H9 (cell line): ENCODE results near the gene TRIM67. TPM values are rescaled to one million over a fixed set of nuclear protein-coding genes. Genes with fewer than 3 reads are reported as not detected.

Experiments used
- DNase-seq: peaks from one replicate; pipeline ENCODE4 v3.0.0-alpha.2; 2017
- H2AFZ ChIP-seq: one replicate; pipeline ENCODE4 v1.6.1; 2013; ENCODE audit warnings: mild to moderate bottlenecking, low read length, control low read depth, moderate library complexity
- H2AK5ac ChIP-seq: 2 replicates; pipeline ENCODE4 v1.6.1; 2013; ENCODE audit warnings: low read length, control low read depth, mixed read lengths; ENCODE audit not compliant: insufficient read length
- H2BK120ac ChIP-seq: one replicate; pipeline ENCODE4 v1.6.1; 2013; ENCODE audit warnings: low read depth, mild to moderate bottlenecking, low read length, control low read depth, inconsistent platforms; ENCODE audit not compliant: poor library complexity, severe bottlenecking
- H2BK12ac ChIP-seq: 2 replicates; pipeline ENCODE4 v1.6.1; 2013; ENCODE audit warnings: low read length, control low read depth, mixed read lengths, low read depth; ENCODE audit not compliant: insufficient read length
- H2BK15ac ChIP-seq: 2 replicates; pipeline ENCODE4 v1.6.1; 2013; ENCODE audit warnings: low read depth, low read length, control low read depth
- H2BK20ac ChIP-seq: one replicate; pipeline ENCODE4 v1.6.1; 2013; ENCODE audit warnings: low read depth, mild to moderate bottlenecking, low read length, control low read depth, inconsistent platforms; ENCODE audit not compliant: poor library complexity, severe bottlenecking
- H2BK5ac ChIP-seq: 2 replicates; pipeline ENCODE4 v1.6.1; 2013; ENCODE audit warnings: low read length, control low read depth, mixed read lengths; ENCODE audit not compliant: insufficient read length
- H3K14ac ChIP-seq: 2 replicates; pipeline ENCODE4 v1.6.1; 2013; ENCODE audit warnings: low read length, control low read depth; ENCODE audit not compliant: insufficient read depth
- H3K18ac ChIP-seq: 2 replicates; pipeline ENCODE4 v1.6.1; 2013; ENCODE audit warnings: low read depth, mild to moderate bottlenecking, mixed read lengths, low read length, control low read depth; ENCODE audit not compliant: insufficient read length
- H3K23ac ChIP-seq: 2 replicates; pipeline ENCODE4 v1.6.1; 2013; ENCODE audit warnings: low read length, control low read depth, mixed read lengths, low read depth; ENCODE audit not compliant: insufficient read length
- H3K23me2 ChIP-seq: 2 replicates; pipeline ENCODE4 v1.6.1; 2013; ENCODE audit warnings: low read depth, mild to moderate bottlenecking, mixed read lengths, low read length, control low read depth; ENCODE audit not compliant: insufficient read length, poor library complexity, severe bottlenecking
- H3K27ac ChIP-seq: 2 replicates; pipeline ENCODE4 v1.5.1; 2013; ENCODE audit warnings: low read length, control low read depth, mixed read lengths, low read depth; ENCODE audit not compliant: insufficient read length
- H3K27me3 ChIP-seq: 2 replicates; pipeline ENCODE4 v1.6.1; 2013; ENCODE audit warnings: low read length, control low read depth, inconsistent platforms; ENCODE audit not compliant: insufficient read depth
- H3K4ac ChIP-seq: 2 replicates; pipeline ENCODE4 v1.6.1; 2013; ENCODE audit warnings: low read depth, mild to moderate bottlenecking, control low read depth, inconsistent platforms, low read length, moderate library complexity
- H3K4me1 ChIP-seq: 2 replicates; pipeline ENCODE4 v1.6.1; 2013; ENCODE audit warnings: low read length, control low read depth, inconsistent platforms; ENCODE audit not compliant: insufficient read depth
- H3K4me2 ChIP-seq: 2 replicates; pipeline ENCODE4 v1.6.1; 2013; ENCODE audit warnings: low read length, control low read depth, mixed read lengths; ENCODE audit not compliant: insufficient read length, insufficient read depth
- H3K56ac ChIP-seq: 2 replicates; pipeline ENCODE4 v1.6.1; 2013; ENCODE audit warnings: low read depth, mild to moderate bottlenecking, mixed read lengths, low read length, control low read depth; ENCODE audit not compliant: insufficient read length
- H3K79me1 ChIP-seq: 2 replicates; pipeline ENCODE4 v1.6.1; 2013; ENCODE audit warnings: low read depth, mild to moderate bottlenecking, moderate library complexity, low read length, control low read depth, inconsistent platforms; ENCODE audit not compliant: insufficient read depth, poor library complexity, severe bottlenecking
- H3K79me2 ChIP-seq: 2 replicates; pipeline ENCODE4 v1.6.1; 2013; ENCODE audit warnings: low read length, control low read depth, inconsistent platforms; ENCODE audit not compliant: insufficient read depth
- H3K9ac ChIP-seq: 2 replicates; pipeline ENCODE4 v1.6.1; 2013; ENCODE audit warnings: low read length, control low read depth, mixed read lengths; ENCODE audit not compliant: insufficient read length; ENCODE audit errors: extremely low read depth
- H3K9me3 ChIP-seq: one replicate; pipeline ENCODE4 v1.6.1; 2013; ENCODE audit warnings: low read depth, low read length, inconsistent platforms; ENCODE audit not compliant: control insufficient read depth
- H3T11ph ChIP-seq: one replicate; pipeline ENCODE4 v1.6.1; 2013; ENCODE audit warnings: mild to moderate bottlenecking, low read length, control low read depth, inconsistent platforms
- H4K20me1 ChIP-seq: one replicate; pipeline ENCODE4 v1.6.1; 2013; ENCODE audit not compliant: control insufficient read depth, insufficient read length, insufficient read depth
- H4K5ac ChIP-seq: 2 replicates; pipeline ENCODE4 v1.6.1; 2013; ENCODE audit warnings: low read depth, mild to moderate bottlenecking, mixed read lengths, low read length, control low read depth; ENCODE audit not compliant: insufficient read length
- H4K8ac ChIP-seq: replicated peaks from 2 replicates; pipeline ENCODE4 v1.6.1; 2013; ENCODE audit warnings: low read length, control low read depth, mixed read lengths, low read depth; ENCODE audit not compliant: insufficient read length
- H4K91ac ChIP-seq: 2 replicates; pipeline ENCODE4 v1.6.1; 2013; ENCODE audit warnings: low read depth, mild to moderate bottlenecking, moderate library complexity, mixed read lengths, low read length, control low read depth; ENCODE audit not compliant: insufficient read length
- H3K27ac Mint-ChIP-seq, 3 experiments: 2 replicates in 2 of 3; 3 replicates in 1 of 3; pipeline ENCODE4 v1.8.0; 2020 to 2021; ENCODE audit warnings: mixed read lengths in 3 of 3, mild to moderate bottlenecking in 1 of 3, moderate library complexity in 1 of 3
- H3K27me3 Mint-ChIP-seq: 2 replicates; pipeline ENCODE4 v1.8.0; 2021; ENCODE audit warnings: low read depth, mild to moderate bottlenecking, moderate library complexity, mixed read lengths
- H3K36me3 Mint-ChIP-seq, 3 experiments: 2 replicates in 2 of 3; 3 replicates in 1 of 3; pipeline ENCODE4 v1.8.0; 2020 to 2021; ENCODE audit warnings: low read depth in 3 of 3, mixed read lengths in 3 of 3; ENCODE audit not compliant: insufficient read depth in 1 of 3
- H3K4me1 Mint-ChIP-seq, 2 experiments: 2 replicates each; pipeline ENCODE4 v1.8.0; 2020; ENCODE audit warnings: mixed read lengths in 2 of 2
- H3K4me3 Mint-ChIP-seq, 2 experiments: 2 replicates in 1 of 2; 3 replicates in 1 of 2; pipeline ENCODE4 v1.8.0; 2020 to 2021; ENCODE audit warnings: mild to moderate bottlenecking in 2 of 2, mixed read lengths in 2 of 2, moderate library complexity in 1 of 2
- H3K9me3 Mint-ChIP-seq, 2 experiments: 2 replicates in 1 of 2; 3 replicates in 1 of 2; pipeline ENCODE4 v1.8.0; 2020; ENCODE audit warnings: mild to moderate bottlenecking in 2 of 2, mixed read lengths in 2 of 2, moderate library complexity in 1 of 2
- WGBS: extraction: QIAGEN DNeasy Blood & Tissue Kit; methylation state at CpG from one replicate; pipeline ENCODE4 v1.1.7; 2013; ENCODE audit warnings: missing lambda C conversion rate, low lambda C conversion rate, mixed read lengths; ENCODE audit not compliant: insufficient read length; ENCODE audit errors: extremely low coverage; 5-methylcytosine and 5-hydroxymethylcytosine counted together
- total RNA-seq: library from RNA; stranded (reverse); gene quantifications from 2 replicates; pipeline ENCODE4 v1.2.1, GENCODE V29; 2021
- TF ChIP-seq, protein P1 (sequence below): fragments of 200-600 bp; sonication (generic); conservative IDR thresholded peaks from 3 replicates; pipeline ENCODE4 v1.8.0; 2021; ENCODE audit warnings: antibody characterized with exemption, mild to moderate bottlenecking

The TRIM67 gene
- total RNA-seq, 1 experiment from 2014 or later = not detected

DNA sequence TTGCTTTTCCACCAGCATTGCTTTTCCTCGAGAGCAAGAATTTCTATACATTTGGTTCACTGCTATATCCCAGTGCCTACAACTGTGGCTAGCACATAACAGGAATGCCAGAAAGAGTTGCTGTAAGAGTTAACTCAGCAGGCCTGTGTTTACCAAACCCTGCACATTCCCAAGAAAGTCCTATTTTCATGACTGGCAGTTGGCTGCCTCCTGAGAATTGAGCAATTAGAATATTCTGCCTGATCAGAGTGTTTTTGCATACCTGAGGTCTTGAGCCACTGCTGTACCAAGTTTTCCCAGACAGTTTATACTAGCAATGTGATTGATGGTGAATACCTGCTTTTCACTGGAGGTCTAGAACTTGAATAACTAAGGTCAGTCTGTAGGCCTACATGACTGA, 76.4 kb downstream of the TRIM67 start:
- H3K79me2 ChIP-seq = no peaks in the 10 kb centered on the region
- H4K20me1 ChIP-seq = no peaks in the 10 kb centered on the region
- H3K79me1 ChIP-seq = no peaks in the 10 kb centered on the region
- no peak overlapping the region for H3K14ac ChIP-seq
- no peak overlapping the region for H3K4ac ChIP-seq
- no peak overlapping the region for H2AK5ac ChIP-seq
- no peaks in the 10 kb centered on the region for H3K4me1 ChIP-seq
- H3K27ac ChIP-seq = no peak overlapping the region
- H2BK120ac ChIP-seq = no peak overlapping the region
- no peak overlapping the region for H3K23ac ChIP-seq
- no peak overlapping the region for H2AFZ ChIP-seq
- no peak overlapping the region for H4K5ac ChIP-seq
- no peak overlapping the region for H4K8ac ChIP-seq
- DNase-seq = no peak
- Mint-ChIP-seq H3K27me3 (no peaks in the 10 kb centered on the region), H3K4me1 (peaks cover 17 to 18% of the 10 kb centered on the region in 2 experiments), H3K36me3 (peaks cover 0 to 19% (median 15%) of the 10 kb centered on the region in 3 experiments; a peak in 5 of 7 replicates), H3K27ac (no peak overlapping the region), H3K9me3 (no peaks in the 10 kb centered on the region), H3K4me3 (no peak overlapping the region)
- H2BK5ac ChIP-seq = no peak overlapping the region
- no peak overlapping the region for H3K56ac ChIP-seq
- no peak overlapping the region for H3K4me2 ChIP-seq
- H2BK12ac ChIP-seq = no peak overlapping the region
- no peak overlapping the region for H2BK15ac ChIP-seq
- no CpG with 5 or more reads among the region's 1 CpG for WGBS
- H3K9ac ChIP-seq = no peak overlapping the region
- TF ChIP-seq, protein P1, sequence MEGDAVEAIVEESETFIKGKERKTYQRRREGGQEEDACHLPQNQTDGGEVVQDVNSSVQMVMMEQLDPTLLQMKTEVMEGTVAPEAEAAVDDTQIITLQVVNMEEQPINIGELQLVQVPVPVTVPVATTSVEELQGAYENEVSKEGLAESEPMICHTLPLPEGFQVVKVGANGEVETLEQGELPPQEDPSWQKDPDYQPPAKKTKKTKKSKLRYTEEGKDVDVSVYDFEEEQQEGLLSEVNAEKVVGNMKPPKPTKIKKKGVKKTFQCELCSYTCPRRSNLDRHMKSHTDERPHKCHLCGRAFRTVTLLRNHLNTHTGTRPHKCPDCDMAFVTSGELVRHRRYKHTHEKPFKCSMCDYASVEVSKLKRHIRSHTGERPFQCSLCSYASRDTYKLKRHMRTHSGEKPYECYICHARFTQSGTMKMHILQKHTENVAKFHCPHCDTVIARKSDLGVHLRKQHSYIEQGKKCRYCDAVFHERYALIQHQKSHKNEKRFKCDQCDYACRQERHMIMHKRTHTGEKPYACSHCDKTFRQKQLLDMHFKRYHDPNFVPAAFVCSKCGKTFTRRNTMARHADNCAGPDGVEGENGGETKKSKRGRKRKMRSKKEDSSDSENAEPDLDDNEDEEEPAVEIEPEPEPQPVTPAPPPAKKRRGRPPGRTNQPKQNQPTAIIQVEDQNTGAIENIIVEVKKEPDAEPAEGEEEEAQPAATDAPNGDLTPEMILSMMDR = no peak
- H3K27me3 ChIP-seq = no peaks in the 10 kb centered on the region
- no peaks in the 10 kb centered on the region for H3K9me3 ChIP-seq
- no peak overlapping the region for H3K18ac ChIP-seq
- no peak overlapping the region for H2BK20ac ChIP-seq
- H3T11ph ChIP-seq = no peak overlapping the region
- H4K91ac ChIP-seq = no peak overlapping the region
- H3K23me2 ChIP-seq = peaks cover 14% of the 10 kb centered on the region
